Fibroblast of the aortic adventitia (primary cell): ENCODE data around the gene SERPINI1. TPM values are rescaled to one million over a fixed set of nuclear protein-coding genes. Genes with fewer than 3 reads are reported as not detected.

Experiments
- DNase-seq: peaks from one replicate; pipeline ENCODE4 v3.0.0-alpha.2; 2010; ENCODE audit warnings: low read depth
- H3K4me3 ChIP-seq: 2 replicates; pipeline ENCODE4 v1.5.1; 2011; ENCODE audit warnings: low read depth, mild to moderate bottlenecking, control low read depth, low read length, moderate library complexity
- total RNA-seq: library from RNA; depleted of rRNA; stranded (reverse); fragments of >200 nt; gene quantifications from 2 replicates; pipeline ENCODE4 v1.2.3, GENCODE V29; 2012; ENCODE audit warnings: low replicate concordance
- TF ChIP-seq, protein P1 (sequence below): IDR thresholded peaks from 2 replicates; pipeline ENCODE4 v1.5.1; 2011; ENCODE audit warnings: mild to moderate bottlenecking, low read length, control low read depth, inconsistent platforms; ENCODE audit not compliant: insufficient read depth

The SERPINI1 gene
- total RNA-seq, 1 donor, result 3.4 TPM

DNA sequence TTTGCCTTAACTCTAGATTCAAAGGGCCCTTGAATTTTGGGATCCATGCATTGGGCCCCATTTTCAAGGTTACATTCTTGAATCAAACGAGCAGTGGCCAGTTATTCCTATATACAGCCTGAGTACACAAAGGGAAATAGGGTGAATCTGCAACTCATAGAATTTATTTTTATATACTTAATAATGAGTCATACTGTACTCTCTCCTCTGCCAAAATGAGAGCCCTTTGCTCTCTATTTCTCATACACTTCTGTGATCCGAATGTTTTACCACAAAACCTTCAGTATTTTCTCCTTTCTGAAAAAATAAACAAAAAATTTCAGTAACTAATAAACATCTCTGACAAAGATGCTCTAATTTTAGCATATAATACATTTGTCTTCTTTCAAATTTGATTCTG, 116.7 kb downstream of the SERPINI1 start:
- DNase-seq, result peak; percentile 38
- no peak overlapping the region for H3K4me3 ChIP-seq
- TF ChIP-seq, protein P1, sequence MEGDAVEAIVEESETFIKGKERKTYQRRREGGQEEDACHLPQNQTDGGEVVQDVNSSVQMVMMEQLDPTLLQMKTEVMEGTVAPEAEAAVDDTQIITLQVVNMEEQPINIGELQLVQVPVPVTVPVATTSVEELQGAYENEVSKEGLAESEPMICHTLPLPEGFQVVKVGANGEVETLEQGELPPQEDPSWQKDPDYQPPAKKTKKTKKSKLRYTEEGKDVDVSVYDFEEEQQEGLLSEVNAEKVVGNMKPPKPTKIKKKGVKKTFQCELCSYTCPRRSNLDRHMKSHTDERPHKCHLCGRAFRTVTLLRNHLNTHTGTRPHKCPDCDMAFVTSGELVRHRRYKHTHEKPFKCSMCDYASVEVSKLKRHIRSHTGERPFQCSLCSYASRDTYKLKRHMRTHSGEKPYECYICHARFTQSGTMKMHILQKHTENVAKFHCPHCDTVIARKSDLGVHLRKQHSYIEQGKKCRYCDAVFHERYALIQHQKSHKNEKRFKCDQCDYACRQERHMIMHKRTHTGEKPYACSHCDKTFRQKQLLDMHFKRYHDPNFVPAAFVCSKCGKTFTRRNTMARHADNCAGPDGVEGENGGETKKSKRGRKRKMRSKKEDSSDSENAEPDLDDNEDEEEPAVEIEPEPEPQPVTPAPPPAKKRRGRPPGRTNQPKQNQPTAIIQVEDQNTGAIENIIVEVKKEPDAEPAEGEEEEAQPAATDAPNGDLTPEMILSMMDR, result no peak

DNA sequence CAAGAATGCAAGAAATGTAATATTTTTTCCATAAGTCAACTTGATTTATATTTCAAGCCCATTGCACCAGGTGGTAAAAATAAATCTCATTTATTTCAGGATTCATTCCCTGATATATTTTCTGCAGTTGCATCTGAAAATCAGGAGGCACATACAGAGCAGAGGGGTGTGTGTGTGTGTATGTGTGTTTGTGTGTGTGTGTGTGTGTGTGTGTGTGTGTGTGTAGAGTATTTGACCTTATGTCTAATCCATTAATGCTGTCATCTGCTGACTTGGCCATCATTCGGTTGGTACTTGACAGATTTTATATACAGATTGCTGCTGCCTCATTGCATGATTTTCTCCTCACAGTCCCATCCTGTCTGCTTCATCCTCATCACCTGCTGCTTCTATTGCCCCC, 118.5 kb downstream of the SERPINI1 start:
- TF ChIP-seq, protein P1, result no peak
- DNase-seq, result no peak

DNA sequence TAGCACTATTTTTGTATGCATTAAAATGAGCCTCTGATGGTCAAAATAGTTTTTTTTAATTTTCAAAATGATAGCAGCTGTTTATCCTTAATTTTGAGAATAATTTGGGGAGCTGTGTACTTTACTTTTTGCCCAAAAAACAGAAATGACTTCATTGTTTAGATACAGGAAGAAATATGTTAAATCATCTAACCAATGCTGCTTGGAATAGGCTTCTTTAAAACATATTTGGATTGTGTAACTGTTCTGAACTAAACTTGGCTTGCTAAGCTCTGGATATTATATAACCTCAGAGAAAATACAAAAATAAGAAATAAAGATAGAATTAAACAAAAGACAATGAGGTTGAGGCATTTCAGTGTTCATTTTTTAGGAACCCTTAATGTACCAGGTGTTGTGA, 119.3 kb downstream of the SERPINI1 start:
- TF ChIP-seq, protein P1, result no peak
- DNase-seq, result no peak
- H3K4me3 ChIP-seq, result no peak overlapping the region

More for the DNA sequence above, 118.5 kb downstream of the SERPINI1 start:
- no peak overlapping the region for H3K4me3 ChIP-seq

DNA sequence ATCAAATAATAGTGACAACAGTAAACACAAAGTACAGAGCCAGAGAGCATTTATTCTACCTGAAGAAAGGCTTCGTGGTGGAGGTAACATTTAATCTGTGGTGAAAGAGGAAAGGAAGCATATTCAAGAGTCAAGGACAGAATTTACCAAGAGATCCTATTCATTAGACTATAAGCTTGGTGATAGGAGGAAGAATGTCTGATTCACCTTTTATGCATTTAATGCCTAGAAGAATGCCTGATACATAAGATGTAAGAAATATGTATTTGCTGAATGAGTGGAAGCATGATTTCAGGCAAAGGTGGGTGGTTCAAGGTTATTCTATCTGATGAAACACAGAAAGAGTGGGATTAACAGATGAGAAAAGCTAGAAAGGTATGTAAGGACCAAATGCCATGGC, 119.8 kb downstream of the SERPINI1 start:
- no peak for DNase-seq
- TF ChIP-seq, protein P1, result no peak
- no peak overlapping the region for H3K4me3 ChIP-seq

DNA sequence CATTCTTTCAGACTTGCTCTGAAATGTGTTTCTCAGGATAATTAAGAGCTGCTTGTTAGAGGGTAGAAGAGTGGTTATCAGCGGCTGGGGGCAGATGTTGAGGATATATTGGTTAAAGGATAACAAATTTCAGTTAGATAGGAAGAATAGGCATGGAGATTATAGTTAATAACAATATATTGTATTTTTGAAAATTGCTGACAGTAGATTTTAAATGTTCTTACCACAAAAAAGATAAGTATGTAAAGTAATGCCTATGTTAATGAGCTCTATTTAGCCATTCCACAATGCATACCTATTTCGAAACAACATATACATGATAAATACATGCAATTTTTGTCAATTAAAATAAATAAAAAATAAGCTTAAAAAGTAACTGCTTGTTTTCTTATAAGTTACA, 123.3 kb downstream of the SERPINI1 start:
- H3K4me3 ChIP-seq, result no peak overlapping the region
- TF ChIP-seq, protein P1, result no peak
- DNase-seq, result no peak

DNA sequence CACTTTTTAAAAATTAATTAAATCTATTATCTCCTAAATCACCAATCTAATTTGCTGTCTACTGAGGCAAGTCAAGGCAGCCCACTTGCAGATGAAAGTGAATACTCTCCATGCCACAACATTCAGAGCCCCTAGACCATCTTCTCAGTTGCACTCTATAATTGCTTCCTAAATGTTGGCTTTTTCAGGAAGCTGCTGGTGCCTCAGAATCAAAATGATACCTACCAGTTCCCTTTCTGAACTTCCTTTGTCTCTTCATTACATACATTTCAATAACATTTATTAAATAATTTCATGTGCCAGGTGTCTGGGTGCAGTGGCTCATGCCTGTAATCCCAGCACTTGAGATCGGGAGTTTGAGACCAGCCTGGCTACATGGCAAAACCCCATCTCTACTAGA, 124.1 kb downstream of the SERPINI1 start:
- no peak overlapping the region for H3K4me3 ChIP-seq
- no peak for DNase-seq
- TF ChIP-seq, protein P1, result no peak

DNA sequence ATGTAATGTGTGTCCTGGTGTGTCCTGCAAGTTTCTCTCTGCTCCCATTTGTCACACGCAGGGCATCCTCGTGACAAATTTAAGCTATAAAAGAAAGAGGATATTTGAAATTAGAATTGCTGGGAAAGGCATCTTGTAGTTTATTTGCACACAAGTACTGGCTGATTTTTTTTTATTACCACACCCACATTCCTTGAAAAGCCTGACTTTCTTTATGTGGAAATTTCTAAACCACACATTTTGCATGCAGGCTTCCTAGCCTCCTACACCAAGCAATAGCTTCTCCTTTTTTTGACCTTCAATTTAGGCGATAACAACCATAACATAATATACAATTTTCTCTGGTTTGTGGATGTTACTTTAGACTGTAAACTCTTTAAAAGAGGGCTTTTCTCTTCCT, 126.1 kb downstream of the SERPINI1 start:
- TF ChIP-seq, protein P1, result no peak
- H3K4me3 ChIP-seq, result no peak overlapping the region
- DNase-seq, result no peak
